IMR-90 (cell line): ENCODE measurements around the gene SLC1A1. TPM values are rescaled to one million over a fixed set of nuclear protein-coding genes. Genes with fewer than 3 reads are reported as not detected.

Source experiments
- ATAC-seq: fragments of 200-7000 bp; cut with Tn5 transposase; 2 replicates; pipeline ENCODE4 v1.9.1; 2020; ENCODE audit warnings: low read depth, mild to moderate bottlenecking, moderate library complexity
- BruUV-seq: library from RNA; stranded (reverse); fragments of 400-500 nt; replicated peaks from 2 replicates; lab custom pipeline; 2021; lab: Mats Ljungman, UMichigan
- CTCF ChIA-PET: fragments of 300-600 bp; formaldehyde crosslinking; extraction: SDS; loops from one replicate; lab custom pipeline; 2021; ENCODE audit warnings: antibody characterized with exemption; lab: Yijun Ruan, JAX
- POLR2A ChIA-PET: fragments of 300-600 bp; sonication (Branson Sonifier 250); formaldehyde crosslinking; loops from one replicate; lab custom pipeline; 2022; ENCODE audit warnings: antibody characterized with exemption; ENCODE audit not compliant: unreplicated experiment; lab: Charles Lee
- DNase-seq: peaks from one replicate; pipeline ENCODE4 v3.0.0; 2013
- H2AFZ ChIP-seq: replicated peaks from 2 replicates; pipeline ENCODE3; 2013; ENCODE audit warnings: low read length, mild to moderate bottlenecking; ENCODE audit not compliant: poor library complexity
- H2AK5ac ChIP-seq: 2 replicates; pipeline ENCODE4 v1.6.1; 2013; ENCODE audit warnings: low read depth, low read length, inconsistent platforms
- H2AK9ac ChIP-seq: replicated peaks from 2 replicates; pipeline ENCODE3; 2013; ENCODE audit warnings: mild to moderate bottlenecking, low read depth, low read length, moderate library complexity; ENCODE audit not compliant: poor library complexity
- H2BK120ac ChIP-seq: 2 replicates; pipeline ENCODE4 v1.6.1; 2013; ENCODE audit warnings: low read depth, low read length, inconsistent platforms
- H2BK15ac ChIP-seq: 3 replicates; pipeline ENCODE4 v1.6.1; 2013; ENCODE audit warnings: low read depth, low read length, inconsistent platforms
- H2BK20ac ChIP-seq: 2 replicates; pipeline ENCODE4 v1.6.1; 2013; ENCODE audit warnings: low read depth, mild to moderate bottlenecking, inconsistent platforms, low read length, moderate library complexity
- H2BK5ac ChIP-seq: 2 replicates; pipeline ENCODE4 v1.6.1; 2013; ENCODE audit warnings: mild to moderate bottlenecking, low read depth, low read length, inconsistent platforms; ENCODE audit not compliant: poor library complexity, severe bottlenecking
- H3K14ac ChIP-seq: replicated peaks from 2 replicates; pipeline ENCODE4 v1.6.1; 2013; ENCODE audit warnings: low read depth, low read length, inconsistent platforms
- H3K18ac ChIP-seq: 2 replicates; pipeline ENCODE4 v1.6.1; 2013; ENCODE audit warnings: low read depth, low read length, control low read depth
- H3K23ac ChIP-seq: 2 replicates; pipeline ENCODE4 v1.6.1; 2013; ENCODE audit warnings: low read depth, low read length, inconsistent platforms
- H3K27ac ChIP-seq: 2 replicates; pipeline ENCODE4 v1.5.1; 2013; ENCODE audit warnings: mild to moderate bottlenecking, control low read depth, low read length; ENCODE audit not compliant: insufficient read depth
- H3K27me3 ChIP-seq: 2 replicates; pipeline ENCODE4 v1.6.1; 2013; ENCODE audit warnings: low read length; ENCODE audit not compliant: control insufficient read depth, insufficient read depth
- H3K36me3 ChIP-seq: 2 replicates; pipeline ENCODE4 v1.6.1; 2013; ENCODE audit warnings: low read length, mixed read lengths; ENCODE audit not compliant: control insufficient read depth, insufficient read depth
- H3K4ac ChIP-seq: 2 replicates; pipeline ENCODE4 v1.6.1; 2013; ENCODE audit warnings: low read depth, low read length, inconsistent platforms
- H3K4me1 ChIP-seq: 2 replicates; pipeline ENCODE4 v1.6.1; 2013; ENCODE audit warnings: low read length, mixed read lengths; ENCODE audit not compliant: control insufficient read depth, insufficient read depth
- H3K4me2 ChIP-seq: 2 replicates; pipeline ENCODE4 v1.6.1; 2013; ENCODE audit warnings: low read depth, mild to moderate bottlenecking, control low read depth, low read length, moderate library complexity
- H3K4me3 ChIP-seq: 2 replicates; pipeline ENCODE4 v1.5.1; 2013; ENCODE audit warnings: low read depth, mild to moderate bottlenecking, control low read depth, low read length, moderate library complexity; ENCODE audit not compliant: insufficient read depth
- H3K56ac ChIP-seq: 2 replicates; pipeline ENCODE4 v1.6.1; 2013; ENCODE audit warnings: low read length, inconsistent platforms; ENCODE audit not compliant: insufficient read depth; ENCODE audit errors: extremely low read depth
- H3K79me1 ChIP-seq, 2 experiments: 2 replicates each; pipeline ENCODE4 v1.6.1; 2013; ENCODE audit warnings: low read length in 2 of 2, inconsistent platforms in 1 of 2, low read depth in 1 of 2
- H3K9ac ChIP-seq: 2 replicates; pipeline ENCODE4 v1.6.1; 2013; ENCODE audit warnings: low read depth, low read length, control low read depth
- H3K9me1 ChIP-seq: 2 replicates; pipeline ENCODE4 v1.6.1; 2013; ENCODE audit warnings: low read length, inconsistent platforms; ENCODE audit not compliant: insufficient read depth
- H3K9me3 ChIP-seq: 2 replicates; pipeline ENCODE4 v1.6.1; 2013; ENCODE audit warnings: low read length; ENCODE audit not compliant: control insufficient read depth, insufficient read depth
- H4K20me1 ChIP-seq: 2 replicates; pipeline ENCODE4 v1.6.1; 2013; ENCODE audit warnings: low read length, inconsistent platforms; ENCODE audit not compliant: insufficient read depth
- H4K5ac ChIP-seq: 2 replicates; pipeline ENCODE4 v1.6.1; 2013; ENCODE audit warnings: mild to moderate bottlenecking, low read depth, low read length, control low read depth
- H4K8ac ChIP-seq, 2 experiments: 2 replicates each; pipeline ENCODE4 v1.6.1; 2013; ENCODE audit warnings: low read depth in 2 of 2, low read length in 2 of 2, control low read depth in 1 of 2, inconsistent platforms in 1 of 2
- H4K91ac ChIP-seq: 2 replicates; pipeline ENCODE4 v1.6.1; 2013; ENCODE audit warnings: low read depth, low read length, inconsistent platforms; ENCODE audit not compliant: insufficient read depth
- BHLHE40 ChIP-seq: fragments of 150-350 bp; IDR thresholded peaks from 2 replicates; pipeline ENCODE4 v1.6.1; 2016; ENCODE audit warnings: mild to moderate bottlenecking, low read depth, low read length
- CEBPB ChIP-seq: IDR thresholded peaks from 2 replicates; pipeline ENCODE4 v1.6.1; 2012; ENCODE audit warnings: low read depth, low read length, improper control_type of control experiment
- CHD1 ChIP-seq: IDR thresholded peaks from 2 replicates; pipeline ENCODE4 v1.6.1; 2012; ENCODE audit warnings: low read depth, low read length, improper control_type of control experiment
- ELK1 ChIP-seq: fragments of 150-350 bp; IDR thresholded peaks from 2 replicates; pipeline ENCODE4 v1.6.1; 2016; ENCODE audit warnings: low read depth, mild to moderate bottlenecking, low read length, moderate library complexity, borderline replicate concordance
- FOS ChIP-seq: fragments of 150-350 bp; IDR thresholded peaks from 2 replicates; pipeline ENCODE4 v1.6.1; 2016; ENCODE audit warnings: low read depth, low read length
- MAFK ChIP-seq: IDR thresholded peaks from 2 replicates; pipeline ENCODE4 v1.6.1; 2012; ENCODE audit warnings: low read depth, low read length, improper control_type of control experiment
- MAZ ChIP-seq: IDR thresholded peaks from 2 replicates; pipeline ENCODE4 v1.6.1; 2012; ENCODE audit warnings: low read depth, mild to moderate bottlenecking, low read length, improper control_type of control experiment, moderate library complexity, borderline replicate concordance
- MXI1 ChIP-seq: IDR thresholded peaks from 2 replicates; pipeline ENCODE4 v1.6.1; 2012; ENCODE audit warnings: low read depth, mild to moderate bottlenecking, low read length, moderate library complexity, borderline replicate concordance
- NFE2L2 ChIP-seq: fragments of 150-350 bp; IDR thresholded peaks from 2 replicates; pipeline ENCODE4 v1.6.1; 2016; ENCODE audit warnings: low read depth, mild to moderate bottlenecking, low read length
- POLR2A ChIP-seq: IDR thresholded peaks from 2 replicates; pipeline ENCODE4 v1.6.1; 2012; ENCODE audit warnings: mild to moderate bottlenecking, low read depth, low read length
- RAD21 ChIP-seq: IDR thresholded peaks from 2 replicates; pipeline ENCODE4 v1.6.1; 2012; ENCODE audit warnings: low read length, improper control_type of control experiment
- RCOR1 ChIP-seq: IDR thresholded peaks from 2 replicates; pipeline ENCODE4 v1.6.1; 2012; ENCODE audit warnings: mild to moderate bottlenecking, low read length, improper control_type of control experiment; ENCODE audit not compliant: insufficient replicate concordance
- RFX5 ChIP-seq: IDR thresholded peaks from 2 replicates; pipeline ENCODE4 v1.8.0; 2012; ENCODE audit warnings: low read depth, mild to moderate bottlenecking, low read length, moderate library complexity
- SMC3 ChIP-seq: fragments of 150-350 bp; IDR thresholded peaks from 2 replicates; pipeline ENCODE4 v1.6.1; 2016; ENCODE audit warnings: low read depth, mild to moderate bottlenecking, antibody characterized with exemption, low read length, moderate library complexity
- WGBS, 2 experiments: methylation state at CpG; one replicate each; pipeline versions ENCODE4 v1.1.5 to v1.1.7; 2013; ENCODE audit warnings: missing lambda C conversion rate in 2 of 2; ENCODE audit not compliant: insufficient read length in 1 of 2; ENCODE audit errors: extremely low coverage in 2 of 2; 5-methylcytosine and 5-hydroxymethylcytosine counted together
- dilution Hi-C: fragments of 300-500 bp; cut with HindIII; formaldehyde crosslinking; loops from one replicate; pipeline ENCODE4 v1.14.3; 2018; ENCODE audit warnings: low sequenced_read_pairs; ENCODE audit not compliant: unreplicated experiment
- in situ Hi-C: fragments of 300-500 bp; cut with MboI; formaldehyde crosslinking; loops from 3 replicates; pipeline ENCODE4 v1.14.3; 2019; ENCODE audit warnings: low sequenced_read_pairs, inconsistent platforms, mixed read lengths
- intact Hi-C: fragments of 100-400 bp; cut with micrococcal nuclease; formaldehyde crosslinking; loops from 2 replicates; pipeline ENCODE4 v1.10.0; 2022
- polyA plus RNA-seq, 3 experiments: library from polyadenylated mRNA; depleted of rRNA; stranded (reverse); fragments of >200 nt; gene quantifications; 2 replicates each; pipeline ENCODE4 v1.2.3, GENCODE V29; 2012; ENCODE audit warnings: low replicate concordance in 1 of 3
- total RNA-seq: library from RNA; depleted of rRNA; stranded (reverse); fragments of >200 nt; gene quantifications from 2 replicates; pipeline ENCODE4 v1.2.3, GENCODE V29; 2012
- TF ChIP-seq, protein P1 (sequence below): fragments of 150-350 bp; IDR thresholded peaks from 2 replicates; pipeline ENCODE4 v1.6.1; 2017; ENCODE audit warnings: mild to moderate bottlenecking, antibody characterized with exemption, low read length, low read depth
- TF ChIP-seq, protein P2 (sequence below): conservative IDR thresholded peaks from 2 replicates; pipeline ENCODE4 v1.5.1; 2012; ENCODE audit warnings: mild to moderate bottlenecking, low read depth, low read length, improper control_type of control experiment

The SLC1A1 gene
- total and polyA plus RNA-seq, 2 of the 4 experiments (the other 2 are of a cell fraction): 2.2 to 4.1 TPM

GRCh38 chr9:4510546-4511322 is 20.5 kb downstream of the SLC1A1 start:
- CTCF ChIA-PET: no interaction called here
- intact Hi-C loops (no loop called here), dilution Hi-C loops (no loop called here), in situ Hi-C loops (no loop called here)
- Histone ChIP-seq H2AK5ac (no peak overlapping the region), H3K27ac (no peak overlapping the region), H2BK15ac (no peak overlapping the region), H3K79me1 (no peaks in the 10 kb centered on the region), H3K9ac (no peak overlapping the region), H4K8ac (no peak overlapping the region), H3K18ac (no peak overlapping the region), H2AFZ (no peak overlapping the region), H3K4me3 (no peak overlapping the region), H3K4me1 (peaks cover 9% of the 10 kb centered on the region), H2BK120ac (no peak overlapping the region), H3K4ac (no peak overlapping the region), H3K9me1 (peaks cover 3% of the 10 kb centered on the region; the same call in 1 of the 2 replicates), H3K9me3 (no peaks in the 10 kb centered on the region), H2BK20ac (no peak overlapping the region), H3K27me3 (no peaks in the 10 kb centered on the region; the same call in 1 of the 2 replicates), H3K56ac (no peak overlapping the region), H3K4me2 (no peak overlapping the region), H4K91ac (no peak overlapping the region), H2AK9ac (no peak overlapping the region), H3K23ac (no peak overlapping the region), H3K14ac (no peak overlapping the region), H4K5ac (no peak overlapping the region), H3K36me3 (no peaks in the 10 kb centered on the region), H2BK5ac (no peak overlapping the region), H4K20me1 (no peaks in the 10 kb centered on the region)
- BruUV-seq: no TSS peak
- TF ChIP-seq BHLHE40 (no peak), RFX5 (no peak), RCOR1 (no peak), MXI1 (no peak), CHD1 (no peak), MAZ (no peak), SMC3 (no peak), NFE2L2 (no peak), CEBPB (no peak), RAD21 (no peak), FOS (no peak), ELK1 (no peak), MAFK (no peak), POLR2A (no peak)
- TF ChIP-seq, protein P1, sequence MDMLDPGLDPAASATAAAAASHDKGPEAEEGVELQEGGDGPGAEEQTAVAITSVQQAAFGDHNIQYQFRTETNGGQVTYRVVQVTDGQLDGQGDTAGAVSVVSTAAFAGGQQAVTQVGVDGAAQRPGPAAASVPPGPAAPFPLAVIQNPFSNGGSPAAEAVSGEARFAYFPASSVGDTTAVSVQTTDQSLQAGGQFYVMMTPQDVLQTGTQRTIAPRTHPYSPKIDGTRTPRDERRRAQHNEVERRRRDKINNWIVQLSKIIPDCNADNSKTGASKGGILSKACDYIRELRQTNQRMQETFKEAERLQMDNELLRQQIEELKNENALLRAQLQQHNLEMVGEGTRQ: no peak
- TF ChIP-seq, protein P2, sequence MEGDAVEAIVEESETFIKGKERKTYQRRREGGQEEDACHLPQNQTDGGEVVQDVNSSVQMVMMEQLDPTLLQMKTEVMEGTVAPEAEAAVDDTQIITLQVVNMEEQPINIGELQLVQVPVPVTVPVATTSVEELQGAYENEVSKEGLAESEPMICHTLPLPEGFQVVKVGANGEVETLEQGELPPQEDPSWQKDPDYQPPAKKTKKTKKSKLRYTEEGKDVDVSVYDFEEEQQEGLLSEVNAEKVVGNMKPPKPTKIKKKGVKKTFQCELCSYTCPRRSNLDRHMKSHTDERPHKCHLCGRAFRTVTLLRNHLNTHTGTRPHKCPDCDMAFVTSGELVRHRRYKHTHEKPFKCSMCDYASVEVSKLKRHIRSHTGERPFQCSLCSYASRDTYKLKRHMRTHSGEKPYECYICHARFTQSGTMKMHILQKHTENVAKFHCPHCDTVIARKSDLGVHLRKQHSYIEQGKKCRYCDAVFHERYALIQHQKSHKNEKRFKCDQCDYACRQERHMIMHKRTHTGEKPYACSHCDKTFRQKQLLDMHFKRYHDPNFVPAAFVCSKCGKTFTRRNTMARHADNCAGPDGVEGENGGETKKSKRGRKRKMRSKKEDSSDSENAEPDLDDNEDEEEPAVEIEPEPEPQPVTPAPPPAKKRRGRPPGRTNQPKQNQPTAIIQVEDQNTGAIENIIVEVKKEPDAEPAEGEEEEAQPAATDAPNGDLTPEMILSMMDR: no peak
- no CpG with 5 or more reads among the region's 4 CpGs for WGBS, 2 experiments
- ATAC-seq: no peak
- POLR2A ChIA-PET: no interaction called here
- no peak for DNase-seq
